NCI-H526 treated with DMSO at 0.1 percent for 48 hours (cell line): ENCODE results near the gene DHRS1.

Experiments used
- DNase-seq: peaks from one replicate; lab custom pipeline; 2025; lab: John Stamatoyannopoulos, UW

The DHRS1 gene

DNA sequence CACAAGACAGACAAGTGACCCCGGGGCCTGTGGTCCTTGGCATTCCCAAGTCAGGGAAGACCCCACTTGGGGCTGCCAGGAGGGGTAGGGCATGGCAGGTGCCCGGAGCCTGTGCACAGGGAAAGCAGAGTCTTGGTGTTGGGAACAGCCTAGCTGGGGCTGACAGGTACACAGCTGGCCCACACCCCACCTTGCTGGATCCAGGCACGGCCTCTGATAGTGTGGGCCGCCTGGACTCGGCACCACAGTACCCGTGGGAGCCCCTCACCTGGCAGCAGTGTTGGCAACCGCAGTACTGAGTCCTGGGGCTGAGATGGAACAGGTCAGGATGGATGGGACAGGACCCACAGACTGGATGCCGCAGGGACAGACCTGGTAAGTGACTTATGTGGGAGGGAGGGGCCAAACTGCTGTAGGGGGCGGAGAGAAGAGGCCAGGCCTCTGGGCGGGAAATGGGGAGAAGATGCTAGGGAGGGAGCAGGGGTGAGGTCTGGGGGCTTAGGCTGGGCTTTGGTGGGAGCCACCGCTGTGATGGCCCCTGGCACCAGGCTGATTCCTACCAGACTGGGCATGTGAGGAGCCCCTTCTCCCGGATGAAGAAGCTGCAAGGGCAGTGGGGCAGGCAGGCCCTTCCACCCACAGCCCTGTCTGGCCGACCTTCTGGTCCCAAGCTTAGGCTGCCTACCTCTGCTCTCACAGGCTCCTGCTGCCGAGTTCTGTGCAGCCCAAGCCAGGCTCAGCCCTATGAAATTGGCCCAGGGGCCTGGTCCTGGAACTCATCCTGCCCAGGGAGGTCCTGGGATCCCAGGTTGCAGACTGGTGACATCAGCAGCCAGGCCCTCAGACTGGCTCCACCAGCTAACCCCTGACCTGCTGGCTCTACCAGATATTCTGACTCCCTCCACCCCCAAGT lies 36.5 kb downstream of the DHRS1 start, which contains the start of gene TGM1:
TSS of gene TGM1 (minus strand) at position 357 of the 913 bp plus-strand sequence. CDS start 825 bp downstream, outside the sequence.
- DNase-seq: no peak

DNA sequence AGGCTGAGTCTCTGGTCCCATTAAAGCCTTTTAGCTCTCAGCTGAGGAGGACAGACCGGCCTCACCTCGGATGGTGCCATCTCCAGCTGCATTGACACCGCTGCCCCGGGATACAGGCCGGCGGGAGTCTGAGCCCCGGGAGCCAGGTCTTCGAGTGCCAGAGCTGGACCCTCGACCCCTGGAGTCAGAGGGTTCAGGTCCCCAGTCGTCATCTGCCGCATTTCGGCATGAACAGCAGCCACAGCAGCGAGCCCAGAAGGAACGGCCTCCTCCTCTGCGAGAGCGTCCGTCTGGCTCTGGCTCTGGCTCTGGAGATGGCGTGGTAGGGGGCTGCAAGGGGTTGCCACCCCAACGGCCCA lies 37.6 kb downstream of the DHRS1 start:
- no peak for DNase-seq

DNA sequence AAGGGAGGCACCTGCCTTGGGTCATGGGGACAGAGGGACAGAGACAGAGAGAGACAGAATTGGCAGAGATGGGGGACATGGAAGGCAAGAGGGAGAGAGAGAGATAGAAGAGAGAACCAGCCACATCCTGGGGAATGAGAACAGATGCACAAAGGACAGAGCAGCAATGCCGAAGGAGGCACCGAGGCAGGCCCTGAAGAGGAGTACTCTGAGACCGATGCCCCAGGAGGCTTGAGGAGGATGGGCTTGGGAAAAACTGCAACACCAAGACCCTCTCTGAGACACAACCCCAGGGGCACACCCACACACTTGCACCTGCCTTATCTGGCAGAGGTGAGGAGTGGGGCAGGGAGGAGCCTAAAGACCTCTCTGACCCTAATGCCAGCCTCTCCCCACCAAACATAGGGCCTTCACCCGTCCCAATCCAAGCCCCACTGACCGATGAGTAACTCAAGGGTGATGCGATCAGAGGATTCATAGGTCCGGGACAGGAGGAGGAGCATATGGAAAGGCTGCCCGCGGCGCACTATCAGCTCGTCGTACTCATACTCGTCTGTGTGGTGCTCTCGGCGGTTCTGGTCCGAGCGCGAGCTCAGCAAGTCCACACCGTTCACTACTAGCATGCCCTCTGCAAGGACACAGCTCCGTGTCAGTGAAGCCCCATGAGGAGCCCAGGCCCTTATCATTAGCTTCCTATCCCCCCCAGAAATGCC lies 38.2 kb downstream of the DHRS1 start:
- DNase-seq: no peak

DNA sequence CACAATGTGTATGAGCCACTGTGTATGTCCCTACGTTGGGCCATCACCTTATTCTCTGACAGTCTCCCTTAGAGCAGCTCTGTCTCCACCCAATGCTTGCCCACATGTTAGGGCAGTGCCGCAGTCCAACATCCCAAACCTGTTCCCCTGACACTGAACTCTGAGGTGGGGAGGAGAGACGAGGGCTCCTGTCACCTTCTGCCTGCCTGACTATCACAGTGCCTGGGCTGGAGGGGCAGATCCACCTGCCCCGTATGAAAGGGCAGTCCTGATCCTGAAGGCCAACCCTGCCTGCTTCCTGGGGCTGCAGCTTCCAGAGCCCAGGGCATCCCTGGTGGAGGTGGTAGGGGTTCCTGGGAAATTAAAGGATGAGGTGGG lies 38.8 kb downstream of the DHRS1 start:
- no peak for DNase-seq

DNA sequence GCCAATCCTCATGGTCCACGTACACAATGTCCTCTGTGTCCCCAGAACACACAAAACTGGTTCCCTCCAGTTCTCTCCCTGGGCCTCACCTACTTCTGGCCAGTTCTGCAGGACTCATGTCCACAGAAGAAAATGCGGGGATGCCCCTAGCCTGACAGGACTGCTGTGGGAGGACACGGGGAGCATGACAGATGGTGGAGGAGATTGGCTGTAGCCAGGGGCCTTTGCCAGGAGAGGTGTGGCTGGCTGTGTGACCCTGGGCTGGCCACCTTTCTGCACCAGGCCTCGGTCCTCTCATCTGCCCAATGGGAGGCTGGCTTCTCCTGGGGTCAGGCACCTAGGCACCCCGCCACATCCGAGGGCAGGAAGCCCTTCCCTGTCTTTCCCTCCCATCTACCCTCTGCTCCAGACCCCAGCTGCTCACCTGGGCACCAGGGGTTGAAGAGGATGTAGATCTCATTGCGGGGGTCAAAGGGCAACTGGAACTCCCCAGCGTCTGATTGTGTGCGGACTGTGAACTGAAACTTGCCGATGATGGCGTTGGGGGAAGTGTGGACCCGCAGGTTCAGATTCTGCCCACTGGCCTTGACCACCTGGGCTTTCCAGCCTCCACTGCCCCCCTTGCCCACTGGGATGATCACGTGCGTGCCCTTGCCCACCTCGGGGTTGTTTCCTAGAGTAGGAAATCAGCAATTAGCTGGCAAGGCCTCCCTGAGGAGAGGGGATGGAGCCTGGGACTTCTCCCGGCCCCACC lies 39.4 kb downstream of the DHRS1 start:
- no peak for DNase-seq

DNA sequence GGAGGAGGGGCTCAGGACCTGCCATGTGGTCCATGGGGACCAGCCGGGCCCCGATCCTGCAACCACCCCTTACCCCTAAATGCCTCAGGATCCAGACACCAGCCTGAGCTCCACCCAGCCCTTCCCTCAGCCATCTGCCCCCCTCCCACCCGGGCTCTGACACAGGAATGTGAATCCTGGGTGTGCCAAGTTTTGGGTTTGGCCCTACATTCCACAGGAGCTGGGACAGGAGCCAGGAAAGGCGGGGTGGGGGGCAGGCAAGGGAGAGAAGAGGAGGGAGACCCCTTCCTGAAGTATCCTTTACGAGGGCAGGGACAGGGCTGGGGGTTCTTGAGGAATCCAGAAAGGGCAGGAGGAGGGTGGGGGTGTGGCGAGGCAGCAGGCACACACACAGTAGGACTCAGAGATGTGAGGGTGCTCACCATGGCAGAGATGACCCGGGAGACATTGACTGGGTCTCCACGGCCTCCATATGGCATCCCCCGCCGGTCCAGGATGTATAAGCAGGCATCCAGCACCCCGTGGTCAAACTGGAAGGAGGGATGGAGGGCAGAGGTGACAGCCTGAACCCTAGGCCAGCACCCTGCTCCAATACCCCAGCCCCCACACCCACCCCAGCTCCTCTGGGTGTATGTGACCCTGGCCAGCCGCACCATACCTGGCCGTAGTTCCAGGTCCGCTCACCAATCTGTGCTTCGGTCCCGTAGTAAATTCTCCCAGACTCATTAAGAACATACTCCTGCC lies 40.1 kb downstream of the DHRS1 start:
- no peak for DNase-seq

DNA sequence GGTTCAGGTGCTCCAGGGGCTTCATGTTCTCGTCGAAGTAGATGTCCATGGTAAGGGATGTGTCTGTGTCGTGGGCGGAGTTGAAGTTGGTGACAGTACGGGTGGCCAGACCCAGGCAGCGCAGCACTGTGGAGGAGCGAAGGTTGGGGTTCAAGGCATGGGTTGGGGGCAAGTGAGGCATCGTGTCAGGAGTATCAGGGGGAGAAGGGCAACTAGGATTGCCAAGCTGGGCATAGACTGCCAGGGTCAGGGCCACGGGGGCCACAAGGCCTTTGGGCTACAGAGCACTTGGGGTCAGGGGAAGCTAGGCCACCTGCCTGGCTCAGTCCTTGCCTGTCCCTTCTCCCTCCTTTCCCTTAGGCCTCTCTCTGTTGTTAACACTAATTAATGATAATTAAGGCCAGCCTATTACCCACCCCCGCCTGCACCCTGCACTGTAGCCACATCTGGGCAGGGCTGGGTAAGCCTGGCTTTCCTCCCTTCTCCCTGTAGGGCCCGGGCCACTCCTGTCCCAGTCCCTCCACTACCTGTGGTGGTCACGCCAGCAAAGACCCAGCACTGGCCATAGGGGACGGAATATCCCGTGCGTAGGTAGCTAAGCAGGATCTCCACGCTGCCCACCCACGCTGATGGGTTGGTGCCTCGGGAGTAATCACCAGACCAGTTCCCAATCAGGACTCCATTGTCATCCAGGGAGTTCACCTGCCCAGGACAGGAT lies 40.9 kb downstream of the DHRS1 start:
- DNase-seq: no peak

DNA sequence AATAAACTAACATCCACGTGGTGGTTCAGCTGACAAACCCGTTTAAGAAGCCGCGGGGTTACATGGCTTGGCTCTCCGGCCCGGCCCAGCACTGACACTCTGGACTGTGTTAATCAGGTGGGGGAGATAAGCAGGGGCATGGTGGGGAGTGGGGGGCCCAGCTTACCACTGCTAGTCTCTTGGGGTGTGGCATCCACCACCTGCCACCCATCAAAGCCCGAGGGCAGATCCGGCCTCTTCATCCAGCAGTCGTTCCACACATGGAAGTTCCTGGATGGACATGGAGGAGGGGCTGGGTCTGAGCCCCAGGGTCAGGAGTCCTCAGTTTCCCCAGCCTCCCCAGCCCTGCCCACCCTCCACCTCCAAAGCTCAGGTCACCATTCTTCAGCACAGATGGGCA lies 41.5 kb downstream of the DHRS1 start:
- DNase-seq: no peak

DNA sequence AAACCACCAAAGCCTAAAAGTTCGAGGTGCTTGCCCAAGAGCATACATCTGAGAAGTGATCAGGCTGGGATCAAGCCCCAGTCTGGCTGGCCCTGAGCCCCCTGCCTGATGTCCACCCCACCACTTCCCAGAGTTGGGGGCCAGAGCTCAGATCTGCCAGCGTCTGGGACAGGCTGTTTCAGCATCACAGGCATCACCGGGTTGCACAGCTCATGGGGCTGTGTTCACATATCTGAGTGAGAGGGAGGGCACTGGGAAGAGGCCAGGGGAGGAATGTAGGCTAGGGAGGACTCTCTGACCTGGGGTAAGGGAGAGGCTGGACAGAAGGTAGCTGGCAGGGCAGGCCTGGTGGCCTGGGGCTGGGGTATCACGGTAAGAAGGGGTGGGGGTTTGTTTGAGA lies 42.6 kb downstream of the DHRS1 start:
- no peak for DNase-seq

DNA sequence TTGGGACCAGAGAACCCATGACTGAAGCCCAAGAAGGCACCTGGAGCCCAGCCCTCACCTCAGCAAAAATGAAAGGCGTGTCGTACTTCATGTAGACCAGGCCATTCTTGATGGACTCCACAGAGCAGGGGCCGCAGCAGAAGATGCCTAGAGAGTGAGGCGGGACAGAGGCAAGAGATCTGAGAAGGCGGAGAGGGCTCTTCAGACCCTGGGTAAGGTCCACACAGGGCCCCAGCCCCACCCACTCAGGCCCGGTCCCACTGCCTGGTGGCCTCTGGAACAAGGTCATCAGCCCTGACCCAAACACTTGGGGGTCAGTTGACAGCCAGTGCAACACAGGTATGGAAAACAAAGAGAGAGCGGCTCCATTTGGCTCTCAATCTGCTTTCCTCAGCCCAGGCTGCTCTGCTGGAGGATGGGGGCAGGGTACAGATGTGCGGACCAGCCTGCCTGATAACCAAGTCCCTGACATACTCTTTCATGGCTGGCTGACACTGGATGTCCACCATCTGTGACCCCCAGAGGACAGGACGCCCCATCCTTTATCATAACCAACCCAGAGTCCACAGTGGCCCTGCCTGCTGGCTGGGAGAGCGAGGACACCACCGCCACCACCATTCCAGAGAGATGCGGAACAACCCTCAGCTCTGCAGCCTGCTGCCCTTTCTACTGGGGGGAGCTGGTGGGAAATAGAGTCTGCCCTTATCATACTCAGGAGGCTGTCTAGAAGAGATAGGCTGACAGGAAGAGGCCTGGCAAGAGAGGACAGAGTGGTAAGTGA lies 43.5 kb downstream of the DHRS1 start:
- no peak for DNase-seq

DNA sequence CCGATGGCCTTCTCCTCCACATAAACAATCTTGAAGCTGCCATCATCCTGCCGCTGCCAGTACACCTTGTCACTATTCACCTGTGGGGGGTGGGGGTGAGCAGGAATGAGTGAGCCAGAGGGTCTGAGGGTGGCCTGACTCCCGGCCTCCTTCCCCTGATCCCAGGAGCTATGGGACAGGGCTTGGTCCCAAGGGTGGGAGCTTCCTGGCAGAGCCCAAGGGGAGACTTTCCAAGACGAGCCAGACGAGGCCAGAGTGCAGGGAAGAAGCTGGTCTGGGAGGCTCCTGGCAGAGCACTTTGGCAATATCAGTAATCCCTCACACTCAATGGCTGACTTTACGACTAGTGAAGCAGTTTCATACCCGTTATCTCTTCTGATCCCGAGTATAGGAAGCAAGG lies 44.1 kb downstream of the DHRS1 start:
- no peak for DNase-seq

DNA sequence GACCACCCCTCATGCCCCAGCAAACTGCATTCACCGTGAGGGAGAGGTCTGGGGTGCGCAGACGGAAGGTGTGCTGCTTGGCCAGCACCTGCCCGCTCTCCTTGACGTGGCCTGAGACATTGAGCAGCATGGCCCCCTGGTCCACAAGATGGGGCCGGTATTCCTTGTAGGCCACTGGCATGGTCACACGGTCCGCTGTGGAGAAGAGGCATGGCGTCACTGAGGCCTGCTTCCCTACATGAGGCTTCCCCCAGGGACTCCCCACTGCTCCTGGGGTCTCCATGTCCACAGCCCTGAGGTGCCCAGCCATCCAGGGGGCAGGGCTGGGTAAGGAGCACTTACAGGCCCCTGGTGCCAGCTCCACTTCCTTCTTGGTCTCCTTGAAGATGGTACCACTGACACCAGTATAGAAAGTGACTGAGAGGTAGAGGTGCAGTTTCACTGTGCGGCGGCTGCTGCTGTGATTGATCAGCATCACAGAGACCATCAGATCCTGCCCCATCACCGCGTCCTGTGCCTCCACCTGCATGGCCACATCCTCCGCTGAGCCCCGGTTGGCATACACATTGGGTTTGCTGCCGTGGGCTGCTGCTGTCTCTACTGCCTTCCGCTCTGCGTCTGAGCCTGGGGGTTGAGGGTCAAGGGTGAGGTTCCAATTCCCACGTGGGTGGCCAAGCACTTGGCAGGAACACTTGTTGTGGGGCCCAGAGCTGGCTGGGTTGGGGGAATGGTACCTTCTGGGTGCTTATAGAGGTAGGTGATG lies 44.8 kb downstream of the DHRS1 start:
- DNase-seq: no peak

DNA sequence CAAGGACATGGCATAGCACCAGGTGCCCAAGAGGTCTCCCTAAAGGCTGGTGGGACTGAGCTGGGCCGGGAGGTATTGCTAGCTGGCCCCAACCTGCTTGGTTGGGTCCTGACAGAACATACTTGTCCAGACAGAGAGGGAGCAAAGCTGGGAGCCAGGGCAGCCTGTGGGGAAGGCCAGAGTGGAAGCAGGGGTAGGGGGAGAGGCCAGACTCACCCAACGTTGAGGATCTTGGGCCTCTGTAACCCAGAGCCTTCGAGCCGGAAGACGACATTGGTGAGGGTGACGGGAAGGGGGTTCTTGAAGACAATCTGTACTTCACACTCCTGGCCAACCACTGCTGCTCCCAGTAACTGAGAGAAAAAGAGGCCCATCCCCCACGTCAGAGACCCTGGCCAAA lies 45.6 kb downstream of the DHRS1 start:
- DNase-seq: no peak

DNA sequence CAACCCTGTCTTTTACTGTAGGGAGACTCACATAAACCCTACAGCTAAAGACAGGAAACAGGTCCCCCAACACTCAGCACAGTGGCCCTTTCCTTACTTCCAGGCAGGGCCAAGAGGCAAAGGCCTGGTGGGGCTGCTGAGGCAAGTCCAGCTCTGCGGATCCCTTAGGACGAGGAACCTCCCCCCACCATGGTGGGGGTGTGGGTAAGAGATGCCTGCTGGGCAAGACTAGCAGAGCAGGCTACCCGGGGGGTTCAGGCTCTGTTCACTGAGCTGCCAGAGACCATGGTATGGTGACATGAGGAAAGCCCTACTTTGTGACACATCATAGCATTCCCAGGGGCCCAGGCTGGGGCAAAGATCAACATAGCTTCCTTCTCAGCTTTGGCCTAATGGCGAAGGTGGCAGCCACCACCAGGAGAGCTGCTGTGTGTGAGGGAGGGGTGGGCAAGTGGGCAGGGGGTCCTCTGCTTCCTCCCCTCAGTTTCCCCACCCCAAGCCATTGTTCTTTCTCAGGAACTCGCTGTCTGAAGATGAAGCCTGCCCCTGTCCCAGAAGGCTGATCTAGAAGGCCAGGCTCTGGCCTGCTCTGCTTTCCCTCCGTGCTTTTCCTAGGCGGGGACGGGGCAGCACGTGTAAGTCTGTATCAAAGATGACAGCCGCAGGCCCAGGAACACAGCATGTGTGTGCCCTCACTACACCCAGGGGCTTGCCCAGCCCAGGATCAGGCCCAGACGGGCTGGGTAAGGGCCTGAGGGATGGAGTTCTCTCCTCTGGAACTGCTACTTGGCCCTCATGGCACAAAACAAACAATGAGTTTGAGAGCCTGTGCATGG lies 47.1 kb downstream of the DHRS1 start:
- DNase-seq: no peak

DNA sequence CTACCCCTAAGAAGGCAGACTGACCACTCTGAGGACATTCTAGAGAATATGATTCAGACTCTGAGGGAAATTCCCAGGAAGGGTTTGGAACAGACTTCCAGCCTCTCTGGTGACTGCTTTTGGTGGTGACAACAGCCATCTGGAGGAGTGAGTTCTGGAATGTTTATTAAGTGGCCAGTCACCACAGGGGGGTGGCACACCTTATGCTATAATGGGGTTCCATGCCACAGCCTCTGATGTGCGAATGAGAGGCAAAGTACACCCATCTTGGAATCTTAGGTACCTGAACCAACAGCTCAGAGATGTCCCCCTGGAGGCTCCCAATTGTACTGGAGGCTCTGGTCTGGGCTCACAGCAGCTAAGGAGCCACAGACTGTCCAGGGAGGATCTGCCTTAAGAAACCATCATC lies 47.7 kb downstream of the DHRS1 start:
- DNase-seq: no peak

DNA sequence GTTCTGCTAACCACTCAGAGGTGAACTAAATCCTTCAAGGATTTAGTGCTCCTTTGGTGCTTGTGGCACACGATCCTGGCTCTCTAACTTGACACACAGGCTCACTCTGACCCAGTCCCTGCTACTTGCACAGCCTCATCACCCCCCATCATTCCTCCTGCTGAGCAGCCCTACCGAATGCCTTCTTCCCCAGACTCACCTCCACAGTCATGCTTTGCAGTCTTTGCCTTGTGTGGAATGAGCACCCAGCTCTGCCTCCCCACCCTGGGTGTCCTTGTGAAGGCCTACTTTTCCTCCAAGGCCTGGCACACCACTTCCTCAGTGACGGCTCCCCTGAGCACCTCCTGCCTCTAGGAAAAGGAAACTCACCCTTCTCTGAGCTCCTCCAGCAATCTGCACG lies 49.2 kb downstream of the DHRS1 start:
- no peak for DNase-seq

DNA sequence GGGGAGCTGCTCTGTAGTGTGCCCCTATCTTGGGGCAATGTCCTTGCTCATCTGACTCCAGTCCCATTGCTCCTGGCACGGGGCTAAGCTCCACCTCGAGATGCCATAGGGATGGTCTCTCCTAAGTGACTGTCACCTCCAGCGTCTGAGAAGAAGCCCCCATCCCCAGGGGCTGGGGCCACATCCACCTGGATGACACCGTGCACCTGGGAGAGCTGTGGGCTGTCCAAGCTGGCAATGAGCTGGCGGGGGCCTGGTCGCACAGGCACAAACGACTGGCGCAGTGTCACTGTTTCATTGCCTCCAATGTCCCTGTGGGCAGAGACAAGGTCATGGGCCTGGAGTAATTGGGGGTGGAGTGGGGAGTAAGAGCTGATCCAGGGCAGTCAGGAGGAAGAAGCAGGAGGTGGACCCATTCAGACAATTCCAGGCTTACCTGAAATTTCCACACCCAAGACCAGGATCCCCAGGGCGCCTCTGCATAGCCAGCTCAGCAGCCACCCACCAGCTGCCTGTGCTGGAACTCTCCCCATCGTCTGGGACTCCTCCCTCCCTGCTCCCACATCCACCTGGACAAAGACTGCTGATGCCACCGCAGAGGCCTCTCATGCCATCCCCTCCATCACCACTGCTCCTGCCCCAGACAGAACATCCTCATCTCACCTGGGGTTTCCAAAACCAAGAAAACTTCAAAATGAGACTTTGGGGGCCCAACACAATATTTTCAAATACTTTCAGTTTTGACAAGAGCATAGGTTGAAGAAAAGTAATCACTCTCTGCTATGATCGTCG lies 50.2 kb downstream of the DHRS1 start:
- no peak for DNase-seq

DNA sequence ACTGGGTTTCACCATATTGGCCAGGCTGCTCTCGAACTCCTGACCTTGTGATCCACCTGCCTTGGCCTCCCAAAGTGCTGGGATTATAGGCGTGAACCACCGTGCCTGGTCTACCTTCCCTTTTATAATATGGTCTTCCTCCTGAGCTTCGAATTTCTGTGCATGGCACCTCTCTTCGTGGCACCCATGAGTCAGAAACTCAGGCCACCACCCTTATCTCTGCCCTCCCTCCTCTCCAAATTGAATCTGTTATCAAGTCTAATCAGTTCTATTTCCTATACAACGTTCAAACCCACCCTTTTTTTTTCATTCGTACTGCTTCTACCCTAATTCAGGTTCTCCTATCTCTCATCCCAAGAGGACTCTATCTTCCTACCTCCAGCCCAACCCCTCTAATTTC lies 52.2 kb downstream of the DHRS1 start:
- no peak for DNase-seq
